Vagina (tissue), 2 donors: ENCODE results near the gene ALOXE3.

ENCODE experiments used
- POLR2AphosphoS5 ChIP-seq, 2 donors: sonication (generic); formaldehyde crosslinking; IDR thresholded peaks; one replicate each; pipeline ENCODE4 v1.9.0; 2017; ENCODE audit warnings: antibody characterized with exemption in 2 of 2, mild to moderate bottlenecking in 2 of 2, low read depth in 1 of 2; ENCODE audit not compliant: insufficient read depth in 1 of 2
- TF ChIP-seq, protein P1 (sequence below), 3 experiments: fragments of 450-650 bp in 2 of 3; fragments of 200-600 bp in 1 of 3; sonication (generic) in 1 of 3; IDR thresholded peaks; one replicate each; pipeline ENCODE4 v1.5.1; 2017 to 2019; ENCODE audit warnings: antibody characterized with exemption in 3 of 3, mild to moderate bottlenecking in 2 of 3, moderate library complexity in 2 of 3

DNA sequence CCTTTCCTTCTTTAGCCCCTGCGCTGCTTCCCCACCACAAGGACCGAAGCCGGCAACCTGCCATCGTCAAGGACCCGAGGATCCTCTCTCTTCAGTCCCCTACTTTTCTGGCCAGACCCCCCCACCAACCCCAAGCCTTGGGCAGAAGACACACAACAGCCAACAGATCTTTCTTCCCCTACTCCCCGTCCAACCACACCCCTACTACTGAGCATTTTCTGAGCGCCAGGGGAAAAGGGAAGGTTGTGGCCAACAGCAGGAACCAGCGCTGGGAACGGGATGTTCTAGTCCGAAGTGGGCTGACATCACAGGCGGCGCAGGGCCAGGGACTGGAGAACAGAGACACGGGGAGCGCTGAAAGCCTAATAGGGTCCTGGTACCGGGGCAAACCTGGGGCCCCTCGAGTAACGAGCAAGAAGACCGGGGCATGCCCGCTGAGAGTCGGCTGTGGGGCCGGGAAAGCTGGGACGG, 33.4 kb upstream of the ALOXE3 start:
- TF ChIP-seq, protein P1, sequence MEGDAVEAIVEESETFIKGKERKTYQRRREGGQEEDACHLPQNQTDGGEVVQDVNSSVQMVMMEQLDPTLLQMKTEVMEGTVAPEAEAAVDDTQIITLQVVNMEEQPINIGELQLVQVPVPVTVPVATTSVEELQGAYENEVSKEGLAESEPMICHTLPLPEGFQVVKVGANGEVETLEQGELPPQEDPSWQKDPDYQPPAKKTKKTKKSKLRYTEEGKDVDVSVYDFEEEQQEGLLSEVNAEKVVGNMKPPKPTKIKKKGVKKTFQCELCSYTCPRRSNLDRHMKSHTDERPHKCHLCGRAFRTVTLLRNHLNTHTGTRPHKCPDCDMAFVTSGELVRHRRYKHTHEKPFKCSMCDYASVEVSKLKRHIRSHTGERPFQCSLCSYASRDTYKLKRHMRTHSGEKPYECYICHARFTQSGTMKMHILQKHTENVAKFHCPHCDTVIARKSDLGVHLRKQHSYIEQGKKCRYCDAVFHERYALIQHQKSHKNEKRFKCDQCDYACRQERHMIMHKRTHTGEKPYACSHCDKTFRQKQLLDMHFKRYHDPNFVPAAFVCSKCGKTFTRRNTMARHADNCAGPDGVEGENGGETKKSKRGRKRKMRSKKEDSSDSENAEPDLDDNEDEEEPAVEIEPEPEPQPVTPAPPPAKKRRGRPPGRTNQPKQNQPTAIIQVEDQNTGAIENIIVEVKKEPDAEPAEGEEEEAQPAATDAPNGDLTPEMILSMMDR (IDR thresholded peaks at IDR 0.05): no peak
- no peak for TF ChIP-seq POLR2AphosphoS5 (IDR thresholded peaks at IDR 0.05; ENCODE audit: insufficient read depth in 1 of 2, low read depth in 1 of 2)
